ENCODE data around the gene GP5. TPM values are rescaled to one million over a fixed set of nuclear protein-coding genes. Genes with fewer than 3 reads are reported as not detected.

GP5 gene
- polyA plus RNA-seq, 3 donors: 0.12 TPM; not detected in 2

- Histone ChIP-seq H3K4me3 (replicated peaks in 1 of 3; ENCODE audit: low read depth in 2 of 3, low read length in 3 of 3) (no peak overlapping the region), H3K79me2 (ENCODE audit: insufficient read depth, low read length) (no peaks in the 10 kb centered on the region), H3K4me2 (replicated peaks; ENCODE audit: extremely low read depth, low read length, poor library complexity, severe bottlenecking) (no peak overlapping the region), H2AFZ (ENCODE audit: insufficient read depth, low read depth, low read length, poor library complexity, severe bottlenecking) (no peak overlapping the region), H3K27me3 (ENCODE audit: control insufficient read depth in 2 of 2, insufficient read depth in 2 of 2, low read length in 2 of 2) (peaks cover 0 to 2% of the 10 kb centered on the region in 2 donors), H3K27ac (ENCODE audit: low read depth in 1 of 2, low read length in 2 of 2) (no peak overlapping the region), H3K4me1 (ENCODE audit: control insufficient read depth in 1 of 2, insufficient read depth in 2 of 2, low read length in 2 of 2) (no peaks in the 10 kb centered on the region), H3K9ac (ENCODE audit: insufficient read depth, low read length, poor library complexity, severe bottlenecking) (no peak overlapping the region), H3K36me3 (replicated peaks in 1 of 2; ENCODE audit: control insufficient read depth in 1 of 2, insufficient read depth in 2 of 2, low read length in 2 of 2) (no peaks in the 10 kb centered on the region), H3K9me3 (replicated peaks in 1 of 2; ENCODE audit: control insufficient read depth in 1 of 2, insufficient read depth in 1 of 2, low read length in 2 of 2) (no peaks in the 10 kb centered on the region), H4K20me1 (ENCODE audit: insufficient read depth, low read length) (no peaks in the 10 kb centered on the region)
- DNase-seq: no peak
- no peaks in the 10 kb centered on the region for H3K36me3 Mint-ChIP-seq
- H3K4me1 Mint-ChIP-seq: no peaks in the 10 kb centered on the region
- WGBS (ENCODE audit: insufficient coverage): 96% methylated on average over 5 of the region's 7 CpGs
- H3K27ac Mint-ChIP-seq: no peak overlapping the region
- no peak for TF ChIP-seq CTCF (IDR thresholded peaks at IDR 0.05)
- no peaks in the 10 kb centered on the region for H3K9me3 Mint-ChIP-seq
- H3K27me3 Mint-ChIP-seq (ENCODE audit: low read depth in 3 of 3): peaks cover 20 to 31% (median 24%) of the 10 kb centered on the region in 3 donors
- intact Hi-C loops (cut with micrococcal nuclease): no loop called here
- no peak overlapping the region for H3K4me3 Mint-ChIP-seq
Measured at GRCh38 chr3:194380326-194380725, 18.7 kb downstream of the GP5 start.

- Mint-ChIP-seq H3K27me3 (ENCODE audit: low read depth in 3 of 3) (peaks cover 18 to 28% (median 24%) of the 10 kb centered on the region in 3 donors), H3K4me3 (no peak overlapping the region), H3K27ac (no peak overlapping the region), H3K36me3 (no peaks in the 10 kb centered on the region), H3K9me3 (no peaks in the 10 kb centered on the region), H3K4me1 (no peaks in the 10 kb centered on the region)
- no peaks in the 10 kb centered on the region for H3K4me1 ChIP-seq (ENCODE audit: control insufficient read depth in 1 of 2, insufficient read depth in 2 of 2, low read length in 2 of 2)
- no peak overlapping the region for H3K9ac ChIP-seq (ENCODE audit: insufficient read depth, low read length, poor library complexity, severe bottlenecking)
- peaks cover 0 to 2% of the 10 kb centered on the region in 2 donors for H3K27me3 ChIP-seq (ENCODE audit: control insufficient read depth in 2 of 2, insufficient read depth in 2 of 2, low read length in 2 of 2)
- no peak for TF ChIP-seq CTCF (IDR thresholded peaks at IDR 0.05)
- no peak overlapping the region for H3K4me3 ChIP-seq (replicated peaks in 1 of 3; ENCODE audit: low read depth in 2 of 3, low read length in 3 of 3)
- no peak overlapping the region for H3K27ac ChIP-seq (ENCODE audit: low read depth in 1 of 2, low read length in 2 of 2)
- no peak overlapping the region for H3K4me2 ChIP-seq (replicated peaks; ENCODE audit: extremely low read depth, low read length, poor library complexity, severe bottlenecking)
- H3K36me3 ChIP-seq (replicated peaks in 1 of 2; ENCODE audit: control insufficient read depth in 1 of 2, insufficient read depth in 2 of 2, low read length in 2 of 2): no peaks in the 10 kb centered on the region
- H3K9me3 ChIP-seq (replicated peaks in 1 of 2; ENCODE audit: control insufficient read depth in 1 of 2, insufficient read depth in 1 of 2, low read length in 2 of 2): no peaks in the 10 kb centered on the region
- 93% methylated on average over 8 of the region's 9 CpGs for WGBS (ENCODE audit: insufficient coverage)
- intact Hi-C loops (cut with micrococcal nuclease): no loop called here
- H2AFZ ChIP-seq (ENCODE audit: insufficient read depth, low read depth, low read length, poor library complexity, severe bottlenecking): no peak overlapping the region
- H4K20me1 ChIP-seq (ENCODE audit: insufficient read depth, low read length): no peaks in the 10 kb centered on the region
- no peak for DNase-seq
- H3K79me2 ChIP-seq (ENCODE audit: insufficient read depth, low read length): no peaks in the 10 kb centered on the region
Measured at GRCh38 chr3:194379651-194380050, 19.4 kb downstream of the GP5 start.
